PC-9 (cell line): ENCODE data around the gene PA2G4. TPM values are rescaled to one million over a fixed set of nuclear protein-coding genes. Genes with fewer than 3 reads are reported as not detected.
A peak's percentile ranks its signal among the peaks of the same experiment; 100 is the strongest.

Experiments used
- BruUV-seq: library from RNA; stranded (reverse); fragments of 400-500 nt; replicated peaks from 2 replicates; lab custom pipeline; 2021; lab: Mats Ljungman, UMichigan
- CTCF ChIA-PET: fragments of 300-600 bp; sonication (Branson Sonifier 250); formaldehyde crosslinking; loops from one replicate; lab custom pipeline; 2022; ENCODE audit warnings: antibody characterized with exemption; lab: Charles Lee
- POLR2A ChIA-PET: fragments of 300-600 bp; sonication (Branson Sonifier 250); formaldehyde crosslinking; loops from one replicate; lab custom pipeline; 2022; ENCODE audit warnings: antibody characterized with exemption; ENCODE audit not compliant: unreplicated experiment; lab: Charles Lee
- DNase-seq, 2 experiments: peaks; one replicate each; pipeline versions ENCODE4 v3.0.0 to v3.0.0-alpha.2; 2015 to 2022; ENCODE audit warnings: mixed read lengths in 1 of 2
- H2AFZ ChIP-seq: fragments of 200-600 bp; sonication (generic); 2 replicates; pipeline ENCODE4 v1.8.1; 2017; ENCODE audit warnings: antibody characterized with exemption
- H3F3A ChIP-seq: fragments of 200-600 bp; sonication (generic); 2 replicates; pipeline ENCODE4 v1.8.1; 2017; ENCODE audit warnings: antibody characterized with exemption, mild to moderate bottlenecking, low read depth; ENCODE audit not compliant: insufficient read depth
- H3K27ac ChIP-seq: fragments of 200-600 bp; sonication (generic); 2 replicates; pipeline ENCODE4 v1.6.1; 2016; ENCODE audit warnings: mixed run types
- H3K27me3 ChIP-seq: fragments of 200-600 bp; sonication (generic); 2 replicates; pipeline ENCODE4 v1.6.1; 2016; ENCODE audit warnings: low read depth, mixed run types; ENCODE audit not compliant: insufficient read depth
- H3K36me3 ChIP-seq: fragments of 200-600 bp; sonication (generic); 2 replicates; pipeline ENCODE4 v1.6.1; 2016; ENCODE audit warnings: low read depth, mixed run types
- H3K4me1 ChIP-seq: fragments of 200-600 bp; sonication (generic); replicated peaks from 2 replicates; pipeline ENCODE4 v1.6.1; 2016; ENCODE audit warnings: mixed run types; ENCODE audit not compliant: insufficient read depth
- H3K4me2 ChIP-seq: fragments of 200-600 bp; sonication (generic); 2 replicates; pipeline ENCODE4 v1.6.1; 2017; ENCODE audit warnings: mixed run types
- H3K4me3 ChIP-seq: fragments of 200-600 bp; sonication (generic); 2 replicates; pipeline ENCODE4 v1.6.1; 2016; ENCODE audit warnings: mixed run types
- H3K79me2 ChIP-seq: fragments of 200-600 bp; sonication (generic); 2 replicates; pipeline ENCODE4 v1.6.1; 2017; ENCODE audit warnings: low read depth, mixed run types
- H3K9me2 ChIP-seq: fragments of 200-600 bp; sonication (generic); 2 replicates; pipeline ENCODE4 v1.8.1; 2017; ENCODE audit warnings: mild to moderate bottlenecking; ENCODE audit not compliant: insufficient read depth
- H3K9me3 ChIP-seq: fragments of 200-600 bp; sonication (generic); 2 replicates; pipeline ENCODE4 v1.8.1; 2016; ENCODE audit warnings: low read depth; ENCODE audit not compliant: insufficient read depth
- H4K20me1 ChIP-seq: fragments of 200-600 bp; sonication (generic); 2 replicates; pipeline ENCODE4 v1.8.1; 2017; ENCODE audit not compliant: insufficient read depth
- CTCF ChIP-seq: fragments of 200-600 bp; sonication (generic); conservative IDR thresholded peaks from 2 replicates; pipeline ENCODE4 v1.6.1; 2017; ENCODE audit warnings: mixed run types, antibody characterized with exemption, mild to moderate bottlenecking, moderate library complexity
- EZH2 ChIP-seq: fragments of 200-600 bp; sonication (generic); IDR thresholded peaks from 2 replicates; pipeline ENCODE4 v1.8.0; 2017; ENCODE audit warnings: antibody characterized with exemption, low read depth
- intact Hi-C: fragments of 100-400 bp; cut with micrococcal nuclease; formaldehyde crosslinking; loops from one replicate; pipeline ENCODE4 v1.10.0; 2022; ENCODE audit not compliant: unreplicated experiment
- total RNA-seq: library from RNA; stranded (reverse); gene quantifications from 2 replicates; pipeline ENCODE4 v1.2.3, GENCODE V29; 2021

PA2G4 gene
- total RNA-seq, 1 experiment from 2014 or later = 159 TPM

GRCh38 chr12:56143217-56143616 lies 38.9 kb downstream of the PA2G4 start:
- Histone ChIP-seq H3K9me3 (no peaks in the 10 kb centered on the region), H3K79me2 (no peaks in the 10 kb centered on the region), H3K4me1 (peaks cover 13% of the 10 kb centered on the region), H3K27me3 (no peaks in the 10 kb centered on the region), H4K20me1 (no peaks in the 10 kb centered on the region), H3K4me3 (no peak overlapping the region), H3K9me2 (no peaks in the 10 kb centered on the region), H3K4me2 (no peak overlapping the region), H3F3A (peaks cover 15% of the 10 kb centered on the region), H3K36me3 (peaks cover 6% of the 10 kb centered on the region; the same call in 1 of the 2 replicates), H3K27ac (no peak overlapping the region), H2AFZ (no peak overlapping the region)
- no TSS peak for BruUV-seq
- TF ChIP-seq EZH2 (no peak), CTCF (no peak)
- POLR2A ChIA-PET = no interaction called here
- no peak for DNase-seq
- CTCF ChIA-PET = no interaction called here
- intact Hi-C loops = no loop called here

GRCh38 chr12:56143870-56144269 lies 39.5 kb downstream of the PA2G4 start:
- no peaks in the 10 kb centered on the region for H3K27me3 ChIP-seq
- H2AFZ ChIP-seq = no peak overlapping the region
- H3K36me3 ChIP-seq = no peaks in the 10 kb centered on the region; the same call in 1 of the 2 replicates
- peaks cover 13% of the 10 kb centered on the region for H3K4me1 ChIP-seq
- intact Hi-C loops = no loop called here
- TF ChIP-seq EZH2 (no peak), CTCF (no peak)
- no peaks in the 10 kb centered on the region for H4K20me1 ChIP-seq
- H3K9me2 ChIP-seq = no peaks in the 10 kb centered on the region
- H3K4me3 ChIP-seq = no peak overlapping the region
- no peaks in the 10 kb centered on the region for H3K79me2 ChIP-seq
- ChIA-PET POLR2A (interaction anchor here (0.5 to 0.6 kb wide), 2 partner anchors 16 to 493 kb away, joined by 3 to 9 read pairs; no protein-coding TSS in a partner anchor), CTCF (no interaction called here)
- H3K9me3 ChIP-seq = no peaks in the 10 kb centered on the region
- no peak overlapping the region for H3K4me2 ChIP-seq
- no peak overlapping the region for H3K27ac ChIP-seq
- H3F3A ChIP-seq = peaks cover 15% of the 10 kb centered on the region
- DNase-seq = no peak
- BruUV-seq = no TSS peak

- H3K4me3 ChIP-seq = no peak overlapping the region
- H3K79me2 ChIP-seq = no peaks in the 10 kb centered on the region
- H3F3A ChIP-seq = peaks cover 15% of the 10 kb centered on the region
- DNase-seq = peak in 1 of 2 experiments; percentile 13
- no peaks in the 10 kb centered on the region; the same call in 1 of the 2 replicates for H3K36me3 ChIP-seq
- no peaks in the 10 kb centered on the region for H3K9me2 ChIP-seq
- no peaks in the 10 kb centered on the region for H3K27me3 ChIP-seq
- no peak overlapping the region for H2AFZ ChIP-seq
- H3K27ac ChIP-seq = no peak overlapping the region
- TF ChIP-seq EZH2 (no peak), CTCF (no peak)
- CTCF ChIA-PET = no interaction called here
- POLR2A ChIA-PET = no interaction called here
- no peak overlapping the region for H3K4me2 ChIP-seq
- intact Hi-C loops = no loop called here
- H3K4me1 ChIP-seq = peaks cover 14% of the 10 kb centered on the region
- H3K9me3 ChIP-seq = no peaks in the 10 kb centered on the region
- no TSS peak for BruUV-seq
- H4K20me1 ChIP-seq = no peaks in the 10 kb centered on the region
Observed at GRCh38 chr12:56145217-56145616, 40.9 kb downstream of the PA2G4 start.
